LNCaP clone FGC (cell line): ENCODE data around the gene PDE2A.

Source experiments
- DNase-seq: peaks from one replicate; pipeline ENCODE4 v3.0.0-alpha.2; 2011; ENCODE audit warnings: low read depth
- H3K4me3 ChIP-seq: 2 replicates; pipeline ENCODE4 v1.5.1; 2011; ENCODE audit warnings: mild to moderate bottlenecking, low read depth, low read length, control low read depth
- CTCF ChIP-seq: IDR thresholded peaks from 2 replicates; pipeline ENCODE4 v1.5.1; 2012; ENCODE audit warnings: mild to moderate bottlenecking; ENCODE audit not compliant: control insufficient read depth, insufficient read depth; ENCODE audit errors: extremely low read depth

Gene PDE2A

GRCh38 chr11:72712168-72712751 lies 38.0 kb upstream of the PDE2A start:
- DNase-seq: no peak
- TF ChIP-seq CTCF: no peak

DNA sequence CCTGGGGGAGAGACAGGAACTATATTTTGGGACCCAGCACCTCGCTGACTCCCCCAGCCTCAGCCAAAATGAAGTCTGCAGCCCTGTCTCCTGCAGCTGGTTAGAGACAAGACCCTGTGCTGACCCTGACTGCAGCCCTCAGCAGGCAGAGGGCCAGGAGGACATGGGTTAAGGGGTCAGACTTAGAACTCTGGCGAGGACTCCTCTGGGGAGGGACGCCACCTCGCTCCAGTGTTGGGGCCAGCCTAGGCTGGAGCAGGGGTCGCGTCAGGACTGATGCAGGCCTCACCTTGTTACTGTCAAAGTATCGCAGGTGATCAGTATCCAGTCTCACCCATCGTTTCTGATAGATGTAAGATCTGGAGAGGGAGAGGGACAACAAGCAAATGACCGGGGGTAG lies 36.9 kb upstream of the PDE2A start:
- H3K4me3 ChIP-seq: no peak overlapping the region
- DNase-seq: no peak
- TF ChIP-seq CTCF: no peak

More at GRCh38 chr11:72712168-72712751, 38.0 kb upstream of the PDE2A start:
- no peak overlapping the region for H3K4me3 ChIP-seq

- DNase-seq: no peak
- no peak overlapping the region for H3K4me3 ChIP-seq
- no peak for TF ChIP-seq CTCF
These were observed 36.1 kb upstream of the PDE2A start for GRCh38 chr11:72710278-72710677.

DNA sequence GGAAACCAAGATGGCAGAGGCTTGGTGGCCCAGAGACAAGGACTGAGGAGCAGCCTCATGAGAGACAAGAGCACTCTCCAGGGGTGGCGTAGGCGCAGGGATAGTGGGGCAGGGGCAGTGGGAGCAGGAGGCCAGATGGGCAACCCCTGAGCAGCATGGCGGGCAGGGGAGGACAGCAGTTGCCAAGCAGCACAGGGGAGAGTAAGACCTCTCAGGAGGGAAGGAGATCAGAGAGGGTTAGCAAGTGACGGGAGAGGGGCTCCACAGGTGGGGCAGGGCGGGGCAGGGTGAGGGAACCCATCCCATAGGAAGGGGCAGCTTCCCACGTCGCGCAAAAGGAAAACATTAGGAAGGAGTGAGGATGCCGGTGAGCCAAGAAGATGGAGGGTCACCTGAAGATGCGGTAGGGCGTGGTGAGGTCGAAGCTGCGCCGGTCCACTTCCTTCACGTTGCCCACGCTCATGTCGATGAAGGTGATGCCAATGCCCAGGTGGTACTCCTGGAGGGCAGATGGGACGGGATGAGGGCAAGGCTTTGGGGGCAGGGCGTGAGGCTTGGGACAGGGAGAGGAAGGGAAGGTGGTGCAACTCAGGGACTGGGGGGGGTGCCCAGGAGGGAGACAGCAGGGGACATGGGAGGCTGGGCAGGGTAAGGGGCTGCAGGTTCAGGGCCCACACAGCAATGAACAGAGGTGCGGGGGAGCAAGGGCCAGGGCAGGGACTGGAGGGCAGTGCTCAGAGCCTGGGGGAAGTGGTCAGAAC lies 35.4 kb upstream of the PDE2A start:
- H3K4me3 ChIP-seq: no peak overlapping the region
- TF ChIP-seq CTCF: no peak
- no peak for DNase-seq

GRCh38 chr11:72707032-72707431 lies 32.8 kb upstream of the PDE2A start:
- no peak overlapping the region for H3K4me3 ChIP-seq
- DNase-seq: no peak
- no peak for TF ChIP-seq CTCF

- no peak overlapping the region for H3K4me3 ChIP-seq
- no peak for DNase-seq
- no peak for TF ChIP-seq CTCF
These were observed 32.4 kb upstream of the PDE2A start for GRCh38 chr11:72706579-72706978.
